BLaER1 treated with 17β-estradiol and CSF1 and Interleukin-3, amounts not matched to agents 10 nM and 100 nM (cell line): ENCODE data around the gene XCL1.

ENCODE experiments used
- H3K27ac ChIP-seq, 11 experiments: shearing (Covaris generic); formaldehyde crosslinking; 2 replicates each; pipeline ENCODE4 v1.8.1; 2022
- H3K27me3 ChIP-seq, 11 experiments: shearing (Covaris generic); formaldehyde crosslinking; 2 replicates each; pipeline ENCODE4 v1.8.1; 2022
- H3K36me3 ChIP-seq, 11 experiments: shearing (Covaris generic); formaldehyde crosslinking; 2 replicates each; pipeline ENCODE4 v1.8.1; 2022
- H3K4me1 ChIP-seq, 10 experiments: shearing (Covaris generic); formaldehyde crosslinking; 2 replicates each; pipeline ENCODE4 v1.8.1; 2022
- H3K4me2 ChIP-seq, 11 experiments: shearing (Covaris generic); formaldehyde crosslinking; 2 replicates each; pipeline ENCODE4 v1.8.1; 2022
- H3K4me3 ChIP-seq, 10 experiments: shearing (Covaris generic); formaldehyde crosslinking; 2 replicates each; pipeline ENCODE4 v1.8.1; 2022
- H3K9ac ChIP-seq, 11 experiments: shearing (Covaris generic); formaldehyde crosslinking; 2 replicates each; pipeline ENCODE4 v1.8.1; 2022
- H3K9me3 ChIP-seq, 11 experiments: shearing (Covaris generic); formaldehyde crosslinking; replicated peaks in 1 of 11; 2 replicates each; pipeline ENCODE4 v1.8.1; 2022
- H4K20me1 ChIP-seq, 11 experiments: shearing (Covaris generic); formaldehyde crosslinking; 2 replicates each; pipeline ENCODE4 v1.8.1; 2022
- Cebpa-rat ChIP-seq, 11 experiments: shearing (Covaris generic); IDR thresholded peaks; 2 replicates each; pipeline ENCODE4 v1.8.1; 2022

XCL1 gene

DNA sequence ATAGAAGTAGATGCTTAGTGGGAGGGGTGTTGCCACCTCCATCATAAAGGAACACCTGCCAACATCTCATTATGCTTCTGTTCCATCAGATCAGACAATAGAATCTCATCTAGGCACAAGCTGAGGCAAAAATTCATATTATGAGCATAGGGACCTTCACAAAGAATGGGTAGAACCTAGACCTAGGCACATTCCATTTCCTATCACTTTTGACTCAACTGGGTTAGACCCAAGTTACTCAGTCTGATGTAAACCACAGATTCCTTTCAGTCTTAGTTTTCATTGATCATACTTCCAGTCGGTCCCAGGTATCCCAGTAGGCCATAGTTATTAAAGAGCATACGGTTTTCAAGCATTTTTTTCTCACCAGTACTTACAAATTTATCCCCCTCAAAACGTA lies 21.7 kb downstream of the XCL1 start:
- no peak for TF ChIP-seq Cebpa-rat (IDR thresholded peaks at IDR 0.05)

GRCh38 chr1:168598892-168599291 lies 22.5 kb downstream of the XCL1 start:
- H3K27me3 ChIP-seq = no peaks in the 10 kb centered on the region
- no peak for TF ChIP-seq Cebpa-rat (IDR thresholded peaks at IDR 0.05)
- no peaks in the 10 kb centered on the region for H3K4me1 ChIP-seq
- H4K20me1 ChIP-seq = no peaks in the 10 kb centered on the region
- H3K4me2 ChIP-seq = no peak overlapping the region
- H3K36me3 ChIP-seq = no peaks in the 10 kb centered on the region
- peaks cover 0 to 12% (median 6%) of the 10 kb centered on the region in 11 experiments; a peak in 6 of 22 replicates for H3K9me3 ChIP-seq
- no peak overlapping the region for H3K27ac ChIP-seq
- H3K9ac ChIP-seq = no peak overlapping the region
- no peak overlapping the region for H3K4me3 ChIP-seq

More for the DNA sequence above, 21.7 kb downstream of the XCL1 start:
- peaks cover 0 to 12% (median 6%) of the 10 kb centered on the region in 11 experiments; a peak in 6 of 22 replicates for H3K9me3 ChIP-seq
- no peak overlapping the region for H3K9ac ChIP-seq
- no peaks in the 10 kb centered on the region for H3K36me3 ChIP-seq
- no peaks in the 10 kb centered on the region for H3K4me1 ChIP-seq
- no peak overlapping the region for H3K4me3 ChIP-seq
- no peak overlapping the region for H3K4me2 ChIP-seq
- no peak overlapping the region for H3K27ac ChIP-seq
- H3K27me3 ChIP-seq = no peaks in the 10 kb centered on the region
- no peaks in the 10 kb centered on the region for H4K20me1 ChIP-seq

DNA sequence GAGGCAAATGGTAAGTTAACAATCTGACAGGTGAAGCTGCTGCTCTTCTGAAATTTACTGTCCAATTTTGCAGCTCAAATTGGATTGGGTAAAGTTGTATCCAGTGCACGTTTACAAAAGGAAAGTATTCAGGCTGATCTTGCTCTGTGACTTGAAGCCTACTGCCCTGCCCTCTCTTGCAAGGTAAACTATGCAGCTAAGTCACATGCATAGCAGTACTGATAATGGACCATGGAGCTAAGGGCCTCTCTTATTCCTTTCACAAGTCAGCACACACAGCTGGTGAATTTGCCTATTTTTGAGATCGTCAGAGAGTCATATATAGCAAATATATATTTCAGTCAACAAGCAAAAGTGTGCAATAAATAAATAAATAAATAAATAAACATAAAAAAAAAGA lies 23.2 kb downstream of the XCL1 start:
- peaks cover 0 to 12% (median 6%) of the 10 kb centered on the region in 11 experiments; a peak in 6 of 22 replicates for H3K9me3 ChIP-seq
- no peak for TF ChIP-seq Cebpa-rat (IDR thresholded peaks at IDR 0.05)
- no peak overlapping the region for H3K9ac ChIP-seq
- no peak overlapping the region for H3K27ac ChIP-seq
- H3K4me3 ChIP-seq = no peak overlapping the region
- H4K20me1 ChIP-seq = no peaks in the 10 kb centered on the region
- H3K27me3 ChIP-seq = no peaks in the 10 kb centered on the region
- H3K4me2 ChIP-seq = no peak overlapping the region
- no peaks in the 10 kb centered on the region for H3K36me3 ChIP-seq
- no peaks in the 10 kb centered on the region for H3K4me1 ChIP-seq

GRCh38 chr1:168601051-168601450 lies 24.6 kb downstream of the XCL1 start:
- no peak overlapping the region for H3K9ac ChIP-seq

GRCh38 chr1:168603501-168604110 lies 27.2 kb downstream of the XCL1 start:
- Histone ChIP-seq H3K9ac (no peak overlapping the region), H3K27me3 (no peaks in the 10 kb centered on the region), H4K20me1 (no peaks in the 10 kb centered on the region), H3K4me1 (peaks cover 0 to 4% (median 0%) of the 10 kb centered on the region in 10 experiments; a peak in 1 of 20 replicates), H3K4me3 (no peak overlapping the region), H3K36me3 (no peaks in the 10 kb centered on the region), H3K27ac (no peak overlapping the region), H3K9me3 (no peaks in the 10 kb centered on the region), H3K4me2 (no peak overlapping the region)
- TF ChIP-seq Cebpa-rat (IDR thresholded peaks at IDR 0.05) = no peak

More at GRCh38 chr1:168601051-168601450, 24.6 kb downstream of the XCL1 start:
- TF ChIP-seq Cebpa-rat (IDR thresholded peaks at IDR 0.05) = no peak
- peaks cover 0 to 8% (median under 1%) of the 10 kb centered on the region in 11 experiments; a peak in 4 of 22 replicates for H3K9me3 ChIP-seq
- H3K27ac ChIP-seq = no peak overlapping the region
- H3K4me1 ChIP-seq = peaks cover 0 to 4% (median 0%) of the 10 kb centered on the region in 10 experiments; a peak in 1 of 20 replicates
- H3K36me3 ChIP-seq = no peaks in the 10 kb centered on the region
- no peaks in the 10 kb centered on the region for H4K20me1 ChIP-seq
- H3K27me3 ChIP-seq = no peaks in the 10 kb centered on the region
- H3K4me3 ChIP-seq = no peak overlapping the region
- H3K4me2 ChIP-seq = no peak overlapping the region

- H3K4me3 ChIP-seq = no peak overlapping the region
- no peak for TF ChIP-seq Cebpa-rat (IDR thresholded peaks at IDR 0.05)
- no peaks in the 10 kb centered on the region for H3K9me3 ChIP-seq
- H3K27ac ChIP-seq = no peak overlapping the region
- no peaks in the 10 kb centered on the region for H3K36me3 ChIP-seq
- H3K4me2 ChIP-seq = no peak overlapping the region
- peaks cover 0 to 4% (median 0%) of the 10 kb centered on the region in 10 experiments; a peak in 2 of 20 replicates for H3K4me1 ChIP-seq
- H3K9ac ChIP-seq = no peak overlapping the region
- no peaks in the 10 kb centered on the region for H4K20me1 ChIP-seq
- H3K27me3 ChIP-seq = no peaks in the 10 kb centered on the region
Measured at GRCh38 chr1:168605443-168605842, 29.0 kb downstream of the XCL1 start.

DNA sequence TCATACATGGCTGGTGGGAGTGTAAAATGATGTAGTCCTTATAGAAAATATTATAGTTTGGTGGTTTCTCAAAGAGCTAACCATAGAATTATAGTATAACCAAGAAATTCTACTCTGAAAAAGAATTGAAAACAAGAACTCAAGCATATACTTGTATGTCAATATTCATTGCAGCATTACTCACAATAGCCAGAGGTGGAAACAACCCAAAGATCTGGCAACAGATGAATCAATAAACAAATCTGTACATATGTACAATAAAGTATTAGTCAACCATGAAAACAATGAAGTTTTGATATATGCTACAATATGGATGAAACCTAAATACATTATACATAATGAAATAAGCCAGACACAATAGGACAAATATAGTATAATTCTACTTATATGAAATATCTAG lies 29.7 kb downstream of the XCL1 start:
- Histone ChIP-seq H3K27me3 (no peaks in the 10 kb centered on the region), H3K9ac (no peak overlapping the region), H3K4me3 (no peak overlapping the region), H3K27ac (no peak overlapping the region), H3K4me2 (no peak overlapping the region), H3K36me3 (no peaks in the 10 kb centered on the region), H3K4me1 (peaks cover 0 to 4% (median 0%) of the 10 kb centered on the region in 10 experiments; a peak in 2 of 20 replicates), H4K20me1 (no peaks in the 10 kb centered on the region), H3K9me3 (no peaks in the 10 kb centered on the region)
- no peak for TF ChIP-seq Cebpa-rat (IDR thresholded peaks at IDR 0.05)

GRCh38 chr1:168607872-168608428 lies 31.5 kb downstream of the XCL1 start:
- no peaks in the 10 kb centered on the region for H4K20me1 ChIP-seq
- H3K36me3 ChIP-seq = no peaks in the 10 kb centered on the region
- H3K4me1 ChIP-seq = peaks cover 1 to 17% (median 11%) of the 10 kb centered on the region in 10 experiments
- H3K4me2 ChIP-seq = no peak overlapping the region
- H3K9ac ChIP-seq = no peak overlapping the region
- no peak overlapping the region for H3K27ac ChIP-seq
- TF ChIP-seq Cebpa-rat (IDR thresholded peaks at IDR 0.05) = no peak
- H3K27me3 ChIP-seq = no peaks in the 10 kb centered on the region
- no peaks in the 10 kb centered on the region for H3K9me3 ChIP-seq
- no peak overlapping the region for H3K4me3 ChIP-seq

DNA sequence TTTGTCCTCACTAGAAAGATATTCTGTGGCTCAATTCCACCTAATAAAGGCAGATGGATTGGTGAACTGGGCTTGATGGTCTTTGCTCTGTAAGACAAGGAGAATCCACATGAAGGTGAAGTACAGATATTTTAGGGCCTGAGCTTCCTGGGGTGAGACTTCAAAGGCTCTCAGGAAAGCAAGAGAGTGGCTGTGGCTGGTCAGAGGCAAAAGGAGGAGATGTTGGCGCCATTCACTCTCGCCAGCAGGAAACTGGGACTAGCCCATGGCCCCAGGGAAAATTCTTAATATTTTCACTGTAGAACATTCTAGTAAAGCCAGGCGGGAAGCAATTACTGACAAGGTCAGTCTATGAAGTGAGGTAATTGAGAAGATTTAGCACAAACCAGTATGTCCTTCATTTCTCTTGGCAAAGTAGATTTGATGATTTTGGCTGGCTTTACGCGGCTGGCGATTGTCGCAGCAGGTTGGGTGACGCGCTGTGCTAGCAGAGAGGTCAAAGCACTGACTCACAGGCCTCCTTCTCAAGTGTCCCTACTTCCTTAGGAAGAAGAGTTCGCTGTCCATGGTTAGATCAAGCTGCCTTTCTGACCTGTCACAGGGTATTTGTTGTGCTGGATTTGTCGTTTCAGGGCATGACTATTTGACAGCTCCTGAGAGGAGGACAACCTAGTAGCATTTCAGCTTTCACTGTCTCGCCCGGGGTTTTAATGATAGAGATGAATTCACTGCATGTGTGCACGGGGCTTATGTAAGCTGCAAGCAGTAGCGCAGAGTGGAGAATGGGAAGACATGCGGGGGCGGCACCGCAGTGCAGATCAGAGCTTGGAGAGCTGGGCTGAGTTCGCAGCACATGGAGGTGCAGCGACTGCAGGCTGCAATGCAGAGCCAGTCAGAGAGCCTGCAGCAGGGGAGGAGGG lies 32.7 kb downstream of the XCL1 start:
- H3K36me3 ChIP-seq = no peaks in the 10 kb centered on the region
- no peaks in the 10 kb centered on the region for H3K27me3 ChIP-seq
- no peak overlapping the region for H3K27ac ChIP-seq
- no peaks in the 10 kb centered on the region for H4K20me1 ChIP-seq
- no peak overlapping the region for H3K4me3 ChIP-seq
- no peak overlapping the region for H3K4me2 ChIP-seq
- peaks cover 12 to 28% (median 23%) of the 10 kb centered on the region in 10 experiments for H3K4me1 ChIP-seq
- TF ChIP-seq Cebpa-rat (IDR thresholded peaks at IDR 0.05) = no peak
- no peak overlapping the region for H3K9ac ChIP-seq
- no peaks in the 10 kb centered on the region for H3K9me3 ChIP-seq
